Activated naive CD4-positive, alpha-beta T cell treated with anti-CD3 and anti-CD28 coated beads, Interleukin-2, amount 50 U/mL, for 72 hours (primary cell): ENCODE measurements around the gene TSPAN9. TPM values are rescaled to one million over a fixed set of nuclear protein-coding genes. Genes with fewer than 3 reads are reported as not detected.
A peak's percentile ranks its signal among the peaks of the same experiment; 100 is the strongest.

Experiments
- ATAC-seq, 2 donors: fragments of 150-1000 bp; cut with Tn5 transposase; 2 replicates each; pipeline ENCODE4 v1.10.0; 2021; ENCODE audit warnings: mild to moderate bottlenecking in 2 of 2, moderate library complexity in 2 of 2
- DNase-seq, 2 donors: peaks; one replicate each; pipeline ENCODE4 v3.0.0; 2021 to 2022; ENCODE audit warnings: low spot score in 2 of 2
- H3K27ac Mint-ChIP-seq, 2 donors: one replicate each; pipeline ENCODE4 v1.8.0; 2022; ENCODE audit warnings: mild to moderate bottlenecking in 2 of 2, mixed read lengths in 2 of 2
- H3K36me3 Mint-ChIP-seq, 2 donors: one replicate each; pipeline ENCODE4 v1.8.0; 2022; ENCODE audit warnings: mixed read lengths in 2 of 2
- H3K9me3 Mint-ChIP-seq, 2 donors: one replicate each; pipeline ENCODE4 v1.8.0; 2022; ENCODE audit warnings: mixed read lengths in 2 of 2
- total RNA-seq, 2 donors: library from RNA; stranded (reverse); gene quantifications; one replicate each; pipeline ENCODE4 v1.2.3, GENCODE V29; 2022

Gene TSPAN9
- total RNA-seq, 2 donors from 2014 or later, result 0.50 to 0.97 TPM

- Mint-ChIP-seq H3K36me3 (no peaks in the 10 kb centered on the region), H3K9me3 (no peaks in the 10 kb centered on the region), H3K27ac (no peak overlapping the region)
- DNase-seq (no peak), ATAC-seq (no peak)
These were observed 93.4 kb downstream of the TSPAN9 start for GRCh38 chr12:3170423-3171194.

DNA sequence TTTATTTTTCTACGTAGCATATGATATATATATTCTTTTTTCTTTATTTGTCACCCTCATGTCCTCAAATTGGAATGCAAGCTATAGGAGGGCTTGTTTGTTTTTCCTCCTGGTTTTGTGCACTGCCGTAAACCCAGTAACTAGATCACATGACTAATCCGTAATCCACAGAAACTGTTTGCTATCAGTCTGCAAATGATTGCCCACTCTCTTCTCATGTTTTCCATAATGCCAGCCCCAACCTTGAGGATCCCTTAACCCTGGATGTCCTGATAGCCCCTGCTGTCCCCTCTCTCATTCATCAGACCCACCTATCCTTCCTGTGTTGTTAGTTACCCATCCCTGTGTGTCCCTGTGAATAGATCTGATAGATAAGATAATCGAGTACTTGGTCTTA is 94.0 kb downstream of the TSPAN9 start:
- no peak for DNase-seq
- no peak overlapping the region for H3K27ac Mint-ChIP-seq
- ATAC-seq, result no peak
- H3K36me3 Mint-ChIP-seq, result no peaks in the 10 kb centered on the region
- H3K9me3 Mint-ChIP-seq, result no peaks in the 10 kb centered on the region

DNA sequence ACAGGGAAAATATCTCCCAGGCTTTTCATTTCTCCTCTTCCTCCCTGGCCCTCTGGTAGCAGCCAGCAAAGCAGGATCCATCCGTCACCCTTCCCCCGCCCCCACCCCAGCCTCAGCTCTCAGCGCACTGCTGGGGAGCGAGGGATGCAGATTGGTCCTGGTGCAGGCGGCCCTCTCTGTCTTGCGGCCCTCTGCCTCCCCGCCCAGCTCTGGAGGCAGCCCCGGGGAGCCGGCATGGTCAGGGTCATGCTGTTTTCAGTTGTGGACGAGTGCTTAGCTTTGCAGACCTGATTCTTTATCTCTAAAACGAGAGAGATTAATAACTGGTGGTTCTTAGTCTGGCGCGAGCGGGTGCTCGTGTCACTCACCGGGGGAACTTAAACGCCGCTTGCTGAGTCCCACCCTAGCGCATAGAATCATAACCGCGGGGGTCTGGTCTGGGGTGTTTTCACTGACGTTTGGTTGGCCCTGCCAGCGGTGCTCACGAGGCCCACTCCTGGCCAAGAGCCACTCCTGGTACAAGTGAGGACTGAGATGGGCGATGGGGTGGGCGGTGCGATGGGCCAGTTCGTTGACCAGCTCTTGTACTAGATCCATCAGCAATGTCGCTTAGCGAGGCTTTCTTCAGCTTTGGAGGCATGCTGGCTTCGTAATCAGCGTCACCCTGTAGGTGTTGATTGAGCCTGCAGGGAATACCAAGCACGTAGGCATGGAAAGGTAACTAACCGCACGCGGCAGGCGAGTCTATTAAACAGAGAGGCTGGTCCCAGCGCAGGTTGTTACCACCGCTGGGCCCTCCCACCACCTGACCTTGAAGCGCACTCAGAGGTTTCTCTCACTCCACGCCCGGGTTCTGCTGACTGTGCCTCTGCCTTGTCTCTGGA is 95.2 kb downstream of the TSPAN9 start:
- peak overlapping the region in 1 of 2 donors; percentile 39 for H3K27ac Mint-ChIP-seq
- no peaks in the 10 kb centered on the region for H3K36me3 Mint-ChIP-seq
- ATAC-seq, result no peak
- no peaks in the 10 kb centered on the region for H3K9me3 Mint-ChIP-seq
- DNase-seq, result no peak

DNA sequence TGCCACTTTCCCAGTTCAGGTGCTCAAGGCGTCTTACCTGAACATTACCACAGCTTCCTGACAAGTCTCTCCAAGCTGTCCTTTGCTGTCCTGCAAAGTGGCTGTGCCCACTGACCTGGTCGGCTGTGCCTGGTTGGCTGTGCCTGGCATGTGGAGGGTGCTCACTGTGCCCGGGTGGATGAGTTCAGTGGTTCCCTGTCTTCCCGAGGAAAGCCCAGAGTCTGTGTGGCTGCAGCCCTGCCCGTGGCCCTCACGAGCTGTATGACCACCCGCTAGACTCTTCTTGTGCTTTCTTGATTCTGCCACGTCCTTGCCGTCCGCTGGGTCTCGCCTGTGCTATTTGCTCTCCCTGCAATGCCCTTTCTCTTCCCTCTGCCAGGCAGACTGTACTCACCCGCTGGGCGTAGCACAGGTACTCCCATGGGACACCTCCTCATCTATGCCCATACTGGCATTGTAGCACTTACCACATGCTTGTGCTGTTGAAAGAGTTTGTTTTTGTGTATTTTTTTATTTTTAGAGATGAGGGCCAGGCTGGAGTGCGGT is 95.9 kb downstream of the TSPAN9 start:
- H3K27ac Mint-ChIP-seq, result no peak overlapping the region
- H3K36me3 Mint-ChIP-seq, result no peaks in the 10 kb centered on the region
- no peaks in the 10 kb centered on the region for H3K9me3 Mint-ChIP-seq
- no peak for DNase-seq
- ATAC-seq, result no peak

DNA sequence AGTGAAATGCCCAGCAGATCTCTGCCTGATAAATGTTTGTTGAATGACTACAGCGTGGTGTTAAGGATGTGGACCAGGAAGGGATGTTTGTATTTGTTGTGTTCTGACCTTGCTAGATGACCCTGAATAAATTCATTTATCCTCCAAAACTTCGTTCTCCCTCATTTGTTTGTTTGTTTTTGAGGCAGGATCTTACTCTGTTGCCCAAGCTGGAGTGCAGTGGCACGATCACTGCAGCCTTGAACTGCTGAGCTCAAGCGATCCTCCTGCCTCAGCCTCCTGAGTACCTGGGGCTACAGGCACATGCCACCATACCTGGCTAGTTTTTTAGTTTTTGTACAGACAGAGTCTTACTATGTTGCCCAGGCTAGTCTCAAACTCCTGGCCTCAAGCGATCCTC is 96.7 kb downstream of the TSPAN9 start:
- ATAC-seq (no peak), DNase-seq (no peak)
- H3K9me3 Mint-ChIP-seq, result no peaks in the 10 kb centered on the region
- no peak overlapping the region for H3K27ac Mint-ChIP-seq
- H3K36me3 Mint-ChIP-seq, result no peaks in the 10 kb centered on the region

DNA sequence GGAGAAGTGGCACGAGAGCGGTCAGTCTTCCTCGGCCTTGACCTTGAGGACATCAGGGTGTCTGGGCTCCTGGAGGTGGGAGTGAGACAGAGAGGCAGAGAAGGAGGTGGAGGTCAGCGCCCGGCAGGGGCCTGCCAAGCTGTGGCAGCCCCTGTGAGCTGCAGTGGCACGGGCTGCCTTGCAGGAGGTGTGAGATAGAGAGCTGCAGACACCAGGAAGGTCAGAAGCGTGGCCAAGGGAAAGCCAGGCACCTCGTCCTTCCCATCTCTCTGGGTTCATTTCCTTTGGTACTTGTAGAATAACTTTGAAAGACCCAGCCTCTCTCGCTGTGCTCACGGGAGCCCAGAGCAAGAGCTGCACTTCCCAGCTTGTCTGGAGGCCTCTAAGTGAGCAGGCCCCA is 98.1 kb downstream of the TSPAN9 start:
- no peak for ATAC-seq
- no peak for DNase-seq
- H3K36me3 Mint-ChIP-seq, result no peaks in the 10 kb centered on the region
- H3K27ac Mint-ChIP-seq, result no peak overlapping the region
- no peaks in the 10 kb centered on the region for H3K9me3 Mint-ChIP-seq

GRCh38 chr12:3176754-3177153 is 99.6 kb downstream of the TSPAN9 start:
- no peak for ATAC-seq

GRCh38 chr12:3177778-3178425 is 100.7 kb downstream of the TSPAN9 start:
- Mint-ChIP-seq H3K36me3 (no peaks in the 10 kb centered on the region), H3K27ac (no peak overlapping the region), H3K9me3 (no peaks in the 10 kb centered on the region)
- DNase-seq (no peak), ATAC-seq (no peak)

More at GRCh38 chr12:3176754-3177153, 99.6 kb downstream of the TSPAN9 start:
- DNase-seq, result no peak
- Mint-ChIP-seq H3K36me3 (no peaks in the 10 kb centered on the region), H3K9me3 (no peaks in the 10 kb centered on the region), H3K27ac (no peak overlapping the region)

DNA sequence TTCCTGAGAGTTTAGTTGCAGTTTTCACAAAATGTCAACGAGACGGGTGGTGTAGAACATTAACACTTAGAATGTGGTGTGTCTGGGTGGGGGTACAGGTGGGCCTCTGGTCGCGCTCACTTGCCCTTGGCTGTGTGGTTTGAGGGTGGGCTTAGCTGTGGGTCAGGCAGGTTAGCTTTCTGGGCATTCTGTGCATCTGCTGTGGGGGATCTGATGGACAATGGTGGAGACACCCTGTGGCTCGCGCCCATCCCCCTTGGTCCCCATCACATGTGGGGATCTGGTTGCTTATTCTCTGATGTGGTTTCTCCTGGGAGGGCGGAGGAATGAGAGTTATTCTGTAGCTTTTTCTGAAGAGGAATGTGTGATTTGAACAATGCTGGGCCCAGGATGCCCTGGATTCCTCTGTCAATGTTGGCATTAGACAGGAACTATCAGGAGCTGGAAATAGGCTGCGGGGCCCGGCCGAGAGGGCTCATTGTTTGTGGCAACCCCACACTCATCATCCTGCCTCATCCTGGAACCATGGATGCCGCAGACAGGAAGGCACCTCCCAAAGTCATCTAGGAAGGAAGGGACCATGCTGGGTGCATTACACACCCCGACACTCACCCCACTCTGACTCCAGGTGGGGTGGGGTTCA is 101.6 kb downstream of the TSPAN9 start:
- H3K9me3 Mint-ChIP-seq, result no peaks in the 10 kb centered on the region
- H3K36me3 Mint-ChIP-seq, result no peaks in the 10 kb centered on the region
- ATAC-seq (no peak), DNase-seq (no peak)
- no peak overlapping the region for H3K27ac Mint-ChIP-seq

- no peak for DNase-seq
- no peak for ATAC-seq
- Mint-ChIP-seq H3K27ac (no peak overlapping the region), H3K36me3 (no peaks in the 10 kb centered on the region), H3K9me3 (no peaks in the 10 kb centered on the region)
These were observed 102.6 kb downstream of the TSPAN9 start for GRCh38 chr12:3179731-3180130.

GRCh38 chr12:3182426-3182825 is 105.2 kb downstream of the TSPAN9 start:
- no peaks in the 10 kb centered on the region for H3K36me3 Mint-ChIP-seq
- ATAC-seq (no peak), DNase-seq (no peak)
- H3K9me3 Mint-ChIP-seq, result no peaks in the 10 kb centered on the region
- H3K27ac Mint-ChIP-seq, result peak overlapping the region in 1 of 2 donors; percentile 31

- Mint-ChIP-seq H3K9me3 (no peaks in the 10 kb centered on the region), H3K36me3 (no peaks in the 10 kb centered on the region), H3K27ac (no peak overlapping the region)
- DNase-seq (no peak), ATAC-seq (no peak)
These were observed 107.3 kb downstream of the TSPAN9 start for GRCh38 chr12:3184485-3184884.

GRCh38 chr12:3185260-3185870 is 108.2 kb downstream of the TSPAN9 start:
- H3K9me3 Mint-ChIP-seq, result no peaks in the 10 kb centered on the region
- ATAC-seq (no peak), DNase-seq (no peak)
- H3K27ac Mint-ChIP-seq, result peak overlapping the region in 1 of 2 donors; percentile 3
- H3K36me3 Mint-ChIP-seq, result no peaks in the 10 kb centered on the region

DNA sequence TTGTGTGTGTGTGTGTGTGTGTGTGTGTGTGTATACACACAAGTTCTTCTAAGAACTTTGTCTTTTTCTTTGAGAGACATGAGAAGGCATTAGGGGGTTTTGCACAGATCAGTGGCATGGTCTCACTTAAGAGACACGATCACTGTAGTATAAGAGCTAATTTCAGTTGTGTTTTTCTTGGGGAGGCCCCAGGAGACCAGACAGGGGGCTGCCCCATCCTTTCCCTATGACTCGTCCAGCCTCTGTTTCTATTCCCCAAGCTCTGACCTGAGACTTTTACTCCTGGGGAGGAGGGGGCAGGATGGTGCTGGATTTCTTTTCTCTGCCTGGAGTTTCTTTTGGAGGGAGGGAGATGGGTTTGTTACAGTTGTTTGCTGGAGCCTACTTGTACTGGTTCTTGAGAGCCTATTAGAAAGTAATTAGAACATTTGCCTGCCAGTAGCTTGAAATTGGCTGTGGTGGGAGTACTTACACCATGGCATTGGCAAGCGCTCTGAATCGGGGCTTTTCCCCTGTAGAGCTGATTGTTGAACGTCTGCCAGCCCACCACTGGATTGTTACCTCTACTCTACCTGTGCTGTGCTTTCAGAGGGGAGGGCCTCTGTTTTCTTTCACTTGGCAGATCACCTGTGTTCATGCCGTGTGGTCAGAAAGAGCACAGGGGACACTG is 109.5 kb downstream of the TSPAN9 start:
- no peaks in the 10 kb centered on the region for H3K36me3 Mint-ChIP-seq
- no peak for DNase-seq
- ATAC-seq, result peak; percentile 55 to 76
- no peak overlapping the region for H3K27ac Mint-ChIP-seq
- no peaks in the 10 kb centered on the region for H3K9me3 Mint-ChIP-seq

GRCh38 chr12:3187846-3188770 is 110.9 kb downstream of the TSPAN9 start:
- no peak overlapping the region for H3K27ac Mint-ChIP-seq
- no peaks in the 10 kb centered on the region for H3K36me3 Mint-ChIP-seq
- H3K9me3 Mint-ChIP-seq, result no peaks in the 10 kb centered on the region
- ATAC-seq, result no peak
- DNase-seq, result no peak
